Measurements from ENCODE around the gene PRR3. TPM values are rescaled to one million over a fixed set of nuclear protein-coding genes. Genes with fewer than 3 reads are reported as not detected.

Gene PRR3
- total and polyA plus RNA-seq, 2 of the 4 experiments (the other 2 are of a cell fraction) = 7.2 to 17.3 TPM

- Histone ChIP-seq H3K4me1 (ENCODE audit: control insufficient read depth, insufficient read depth, low read length) (no peaks in the 10 kb centered on the region), H2BK120ac (ENCODE audit: low read depth, low read length) (no peak overlapping the region), H2BK20ac (ENCODE audit: low read depth, low read length) (no peak overlapping the region), H3K4ac (ENCODE audit: low read depth, low read length) (no peak overlapping the region), H3K9me3 (ENCODE audit: control insufficient read depth, insufficient read depth, low read length) (no peaks in the 10 kb centered on the region), H3K27ac (ENCODE audit: insufficient read depth, low read length) (no peak overlapping the region), H3K79me1 (ENCODE audit: low read depth in 1 of 2, low read length in 2 of 2) (peaks cover 2 to 10% of the 10 kb centered on the region in 2 experiments; a peak in 2 of 4 replicates), H2BK5ac (ENCODE audit: low read depth, low read length, poor library complexity, severe bottlenecking) (no peak overlapping the region), H3K56ac (ENCODE audit: extremely low read depth, insufficient read depth, low read length) (no peak overlapping the region), H4K91ac (ENCODE audit: insufficient read depth, low read depth, low read length) (no peak overlapping the region), H3K9me1 (ENCODE audit: insufficient read depth, low read length) (no peaks in the 10 kb centered on the region), H3K4me2 (ENCODE audit: low read depth, low read length) (no peak overlapping the region), H2AK9ac (replicated peaks; ENCODE audit: low read depth, low read length, poor library complexity) (no peak overlapping the region), H3K18ac (ENCODE audit: low read depth, low read length) (no peak overlapping the region), H3K9ac (ENCODE audit: low read depth, low read length) (no peak overlapping the region), H4K5ac (ENCODE audit: low read depth, low read length) (no peak overlapping the region), H3K27me3 (ENCODE audit: control insufficient read depth, insufficient read depth, low read length) (no peaks in the 10 kb centered on the region), H3K36me3 (ENCODE audit: control insufficient read depth, insufficient read depth, low read length) (peaks cover 69% of the 10 kb centered on the region), H2BK15ac (ENCODE audit: low read depth, low read length) (no peak overlapping the region), H3K14ac (replicated peaks; ENCODE audit: low read depth, low read length) (no peak overlapping the region), H4K20me1 (ENCODE audit: insufficient read depth, low read length) (no peaks in the 10 kb centered on the region), H3K23ac (ENCODE audit: low read depth, low read length) (no peak overlapping the region), H3K4me3 (ENCODE audit: insufficient read depth, low read depth, low read length) (no peak overlapping the region), H4K8ac (ENCODE audit: low read depth in 2 of 2, low read length in 2 of 2) (no peak overlapping the region), H2AK5ac (ENCODE audit: low read depth, low read length) (no peak overlapping the region), H2AFZ (replicated peaks; ENCODE audit: low read length, poor library complexity) (no peak overlapping the region)
- DNase-seq (no peak), ATAC-seq (ENCODE audit: low read depth) (no peak)
- CTCF ChIA-PET = interaction anchor here (2.2 kb wide), 1 partner anchor 13 kb away, joined by 6 read pairs; no protein-coding TSS in a partner anchor
- intact Hi-C loops (cut with micrococcal nuclease) (no loop called here), dilution Hi-C loops (cut with HindIII; ENCODE audit: low sequenced_read_pairs, unreplicated experiment) (no loop called here), in situ Hi-C loops (cut with MboI; ENCODE audit: low sequenced_read_pairs) (no loop called here)
- no peak for TF ChIP-seq CHD1 (IDR thresholded peaks at IDR 0.05; ENCODE audit: low read depth, low read length)
- TF ChIP-seq RAD21 (IDR thresholded peaks at IDR 0.05; ENCODE audit: low read length) = no peak
- no peak for TF ChIP-seq FOS (IDR thresholded peaks at IDR 0.05; ENCODE audit: low read depth, low read length)
- TF ChIP-seq USF2 (IDR thresholded peaks at IDR 0.05; ENCODE audit: low read depth, low read length) = no peak
- no peak for TF ChIP-seq SMC3 (IDR thresholded peaks at IDR 0.05; ENCODE audit: low read depth, low read length)
- no peak for TF ChIP-seq CTCF (conservative IDR thresholded peaks at IDR 0.05; ENCODE audit: low read depth, low read length)
- TF ChIP-seq RCOR1 (IDR thresholded peaks at IDR 0.05; ENCODE audit: insufficient replicate concordance, low read length) = no peak
- WGBS, 2 experiments (ENCODE audit: extremely low coverage in 2 of 2, insufficient read length in 1 of 2) = 73% methylated on average over 3 of the region's 5 CpGs; no CpG with 5 or more reads in 1 of the 2 experiments
- no TSS peak for BruUV-seq (replicated peaks)
- POLR2A ChIA-PET (ENCODE audit: unreplicated experiment) = no interaction called here
These were observed 26.8 kb downstream of the PRR3 start for GRCh38 chr6:30583921-30584320.
